SK-N-SH treated with all-trans-retinoic acid at 6 μM for 48 hours (cell line): Measurements from ENCODE around the gene GARS1.

Experiments
- ATAC-seq: fragments of 200-7000 bp; cut with Tn5 transposase; 3 replicates; pipeline ENCODE4 v1.9.1; 2020; ENCODE audit warnings: mild to moderate bottlenecking, moderate library complexity
- BACH2 ChIP-seq: fragments of 250-450 bp; sonication (Bioruptor Pico); IDR thresholded peaks from 2 replicates; pipeline ENCODE4 v1.9.0; 2021; ENCODE audit warnings: mild to moderate bottlenecking, borderline replicate concordance
- CREB5 ChIP-seq: fragments of 250-450 bp; sonication (Bioruptor Pico); IDR thresholded peaks from 2 replicates; pipeline ENCODE4 v1.5.1; 2020; ENCODE audit warnings: low read depth, mild to moderate bottlenecking, moderate library complexity
- CSDC2 ChIP-seq: fragments of 250-450 bp; sonication (Bioruptor Pico); IDR thresholded peaks from 2 replicates; pipeline ENCODE4 v1.5.0; 2020; ENCODE audit warnings: mild to moderate bottlenecking, moderate library complexity
- CSRNP3 ChIP-seq: fragments of 250-450 bp; sonication (Bioruptor Pico); IDR thresholded peaks from 2 replicates; pipeline ENCODE4 v1.5.1; 2021; ENCODE audit warnings: mild to moderate bottlenecking, moderate library complexity
- ESRRG ChIP-seq: fragments of 250-450 bp; sonication (Bioruptor Pico); IDR thresholded peaks from 2 replicates; pipeline ENCODE4 v1.6.1; 2021; ENCODE audit warnings: mild to moderate bottlenecking
- GLIS3 ChIP-seq: fragments of 250-450 bp; sonication (Bioruptor Pico); IDR thresholded peaks from 2 replicates; pipeline ENCODE4 v1.5.0; 2020; ENCODE audit warnings: mild to moderate bottlenecking, moderate library complexity
- ISL1 ChIP-seq: fragments of 250-450 bp; sonication (Bioruptor Pico); IDR thresholded peaks from 2 replicates; pipeline ENCODE4 v2.1.2; 2022; ENCODE audit warnings: mild to moderate bottlenecking, moderate library complexity
- OSR1 ChIP-seq: fragments of 250-450 bp; sonication (Bioruptor Pico); IDR thresholded peaks from 2 replicates; pipeline ENCODE4 v1.8.0; 2022; ENCODE audit warnings: moderate library complexity, mild to moderate bottlenecking, inconsistent platforms
- PATZ1 ChIP-seq: fragments of 250-450 bp; sonication (Bioruptor Pico); IDR thresholded peaks from 2 replicates; pipeline ENCODE4 v1.8.0; 2020; ENCODE audit warnings: mild to moderate bottlenecking, moderate library complexity, borderline replicate concordance
- POU6F1 ChIP-seq: fragments of 250-450 bp; sonication (Bioruptor Pico); IDR thresholded peaks from 2 replicates; pipeline ENCODE4 v1.8.0; 2021; ENCODE audit warnings: low read depth, mild to moderate bottlenecking, moderate library complexity, borderline replicate concordance
- PPARA ChIP-seq: fragments of 250-450 bp; sonication (Bioruptor Pico); IDR thresholded peaks from 2 replicates; pipeline ENCODE4 v1.5.0; 2020; ENCODE audit warnings: mild to moderate bottlenecking, borderline replicate concordance
- RARB ChIP-seq: fragments of 250-450 bp; sonication (Bioruptor Pico); IDR thresholded peaks from 2 replicates; pipeline ENCODE4 v1.8.0; 2021; ENCODE audit warnings: mild to moderate bottlenecking, moderate library complexity
- SNAI2 ChIP-seq: fragments of 250-450 bp; sonication (Bioruptor Pico); IDR thresholded peaks from 2 replicates; pipeline ENCODE4 v1.5.0; 2020; ENCODE audit warnings: mild to moderate bottlenecking, moderate library complexity
- TOX ChIP-seq: fragments of 250-450 bp; sonication (Bioruptor Pico); IDR thresholded peaks from 2 replicates; pipeline ENCODE4 v1.8.0; 2021; ENCODE audit warnings: mild to moderate bottlenecking, moderate library complexity, borderline replicate concordance
- TSHZ2 ChIP-seq: fragments of 250-450 bp; sonication (Bioruptor Pico); IDR thresholded peaks from 2 replicates; pipeline ENCODE4 v1.5.0; 2020; ENCODE audit warnings: mild to moderate bottlenecking, moderate library complexity
- ZFP3 ChIP-seq: fragments of 250-450 bp; sonication (Bioruptor Pico); IDR thresholded peaks from 2 replicates; pipeline ENCODE4 v1.5.0; 2020; ENCODE audit warnings: mild to moderate bottlenecking, moderate library complexity
- ZFP30 ChIP-seq: fragments of 450-650 bp; formaldehyde crosslinking; IDR thresholded peaks from 2 replicates; pipeline ENCODE4 v1.5.0; 2022; ENCODE audit warnings: mild to moderate bottlenecking, moderate library complexity
- ZNF70 ChIP-seq: fragments of 450-650 bp; formaldehyde crosslinking; IDR thresholded peaks from 2 replicates; pipeline ENCODE4 v1.5.0; 2020; ENCODE audit warnings: mild to moderate bottlenecking, moderate library complexity
- ZNF8 ChIP-seq: fragments of 450-650 bp; formaldehyde crosslinking; IDR thresholded peaks from 2 replicates; pipeline ENCODE4 v1.5.0; 2020; ENCODE audit warnings: mild to moderate bottlenecking, moderate library complexity

GARS1 gene

GRCh38 chr7:30616318-30616717, 21.6 kb downstream of the GARS1 start:
- no peak for TF ChIP-seq ZFP3 (CRISPR knock-in tag)
- ATAC-seq: no peak

- no peak for ATAC-seq
- TF ChIP-seq BACH2 (CRISPR knock-in tag) (no peak), ZNF70 (CRISPR knock-in tag) (no peak), GLIS3 (CRISPR knock-in tag) (no peak), OSR1 (no peak), TSHZ2 (CRISPR knock-in tag) (no peak), PPARA (no peak), ZNF8 (CRISPR knock-in tag) (no peak), TOX (CRISPR knock-in tag) (no peak), POU6F1 (CRISPR knock-in tag) (no peak), CSDC2 (CRISPR knock-in tag) (no peak), ISL1 (no peak), ZFP3 (CRISPR knock-in tag) (no peak)
These were observed 22.7 kb downstream of the GARS1 start for GRCh38 chr7:30617359-30617758.

GRCh38 chr7:30618080-30618676, 23.5 kb downstream of the GARS1 start:
- ATAC-seq: no peak

GRCh38 chr7:30618961-30619360, 24.3 kb downstream of the GARS1 start:
- TF ChIP-seq ESRRG (CRISPR knock-in tag): no peak
- no peak for TF ChIP-seq GLIS3 (CRISPR knock-in tag)
- TF ChIP-seq PATZ1 (CRISPR knock-in tag): no peak
- TF ChIP-seq RARB: no peak
- TF ChIP-seq SNAI2 (CRISPR knock-in tag): no peak
- no peak for TF ChIP-seq PPARA
- no peak for TF ChIP-seq OSR1
- ATAC-seq: no peak

More at GRCh38 chr7:30618080-30618676, 23.5 kb downstream of the GARS1 start:
- TF ChIP-seq ESRRG (CRISPR knock-in tag) (no peak), CSRNP3 (no peak), ZNF70 (CRISPR knock-in tag) (no peak), ISL1 (no peak), GLIS3 (CRISPR knock-in tag) (no peak), RARB (no peak), ZNF8 (CRISPR knock-in tag) (no peak), SNAI2 (CRISPR knock-in tag) (no peak), CREB5 (CRISPR knock-in tag) (no peak), ZFP30 (no peak)
